DMS53 treated with DMSO at 0.1 percent for 48 hours (cell line): Measurements from ENCODE around the gene PGGT1B.

Experiments used
- DNase-seq: peaks from one replicate; lab custom pipeline; 2025; ENCODE audit not compliant: unreplicated experiment; lab: John Stamatoyannopoulos, UW

The PGGT1B gene

DNA sequence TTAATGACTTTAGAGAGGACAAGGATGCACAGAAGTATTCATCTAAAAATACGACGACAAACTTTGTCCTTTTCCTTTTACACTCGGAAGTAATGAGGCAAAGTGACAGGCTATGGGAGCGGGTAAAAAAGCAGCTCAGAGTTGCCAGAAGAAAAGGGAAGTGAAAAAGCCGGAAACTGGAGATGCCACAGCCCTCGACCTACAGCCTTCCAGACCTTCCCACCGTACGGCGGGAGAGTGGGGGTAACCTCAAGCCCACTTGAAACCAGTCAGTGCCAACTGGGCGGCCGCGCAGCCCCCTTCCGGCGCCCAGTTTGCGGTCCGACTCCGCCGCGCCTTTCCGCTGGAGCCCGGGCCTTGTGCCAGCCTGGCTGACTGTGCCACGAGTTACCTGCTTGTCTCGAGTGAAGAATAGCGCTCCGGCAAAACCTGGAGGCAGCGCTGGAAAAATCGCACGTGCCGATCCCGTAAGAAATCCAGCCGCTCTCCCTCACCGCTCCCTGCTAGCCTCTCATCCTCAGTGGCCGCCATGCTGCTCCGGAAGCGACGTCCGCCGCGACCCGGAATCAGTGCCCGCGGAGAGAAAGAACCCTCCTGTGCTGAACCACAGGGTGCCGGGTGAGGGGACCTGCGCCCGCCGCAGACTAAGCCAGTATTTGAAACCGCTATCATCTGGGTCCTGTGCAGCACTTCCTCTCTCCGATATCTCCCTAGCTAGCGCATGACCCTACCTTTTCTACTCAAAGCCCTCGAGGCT lies at the start of gene PGGT1B:
TSS of gene PGGT1B (minus strand) at position 557 of the 757 bp plus-strand sequence. CDS start at position 531, 26 bp downstream.
- DNase-seq: peak; percentile 60

DNA sequence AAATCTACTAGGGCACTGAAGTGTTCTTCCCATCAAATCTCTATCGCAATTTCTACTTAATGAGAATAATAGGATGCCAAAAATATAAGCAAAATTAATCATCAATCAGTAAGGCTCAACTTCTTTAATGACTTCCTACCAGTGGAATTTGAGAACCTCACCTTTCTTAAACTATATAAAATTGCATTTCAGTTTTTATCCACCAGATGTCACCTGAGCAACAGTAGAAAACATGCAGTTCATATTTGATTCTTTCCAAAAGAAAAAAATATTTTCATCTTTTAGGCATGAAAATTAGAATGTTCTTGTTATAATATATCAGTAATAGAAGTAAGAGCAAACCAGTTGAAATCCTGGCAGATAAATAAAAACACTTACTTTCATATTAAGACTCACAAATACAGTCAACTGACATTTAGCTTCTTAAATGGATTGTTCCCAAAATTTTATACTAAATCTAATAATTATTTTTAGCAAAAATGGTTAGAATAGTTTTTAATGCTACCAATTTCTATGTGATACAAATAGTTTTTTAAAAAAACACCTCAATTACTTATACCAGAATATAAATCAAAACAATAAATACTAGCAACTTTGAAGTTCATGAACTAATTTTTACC lies 47.2 kb upstream of the PGGT1B start:
- peak; percentile 64 for DNase-seq

DNA sequence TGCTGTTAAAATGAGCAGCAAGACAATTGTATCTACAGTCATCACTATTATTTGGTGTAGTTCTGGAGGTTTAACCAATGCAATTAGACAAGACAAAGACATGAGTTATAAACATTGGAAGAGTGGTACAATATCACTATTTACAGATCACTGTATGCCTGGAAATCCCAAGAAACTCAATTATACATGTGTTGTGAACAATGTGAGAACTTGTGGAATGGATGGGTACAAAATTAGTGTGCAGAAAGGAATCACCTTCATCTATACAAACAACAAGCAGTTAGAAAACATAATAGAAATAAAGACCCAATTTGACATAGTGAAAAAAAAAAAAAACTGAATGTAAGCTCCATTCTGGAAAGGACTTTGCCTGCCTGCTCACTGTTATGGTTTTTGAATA lies 46.1 kb upstream of the PGGT1B start:
- no peak for DNase-seq

DNA sequence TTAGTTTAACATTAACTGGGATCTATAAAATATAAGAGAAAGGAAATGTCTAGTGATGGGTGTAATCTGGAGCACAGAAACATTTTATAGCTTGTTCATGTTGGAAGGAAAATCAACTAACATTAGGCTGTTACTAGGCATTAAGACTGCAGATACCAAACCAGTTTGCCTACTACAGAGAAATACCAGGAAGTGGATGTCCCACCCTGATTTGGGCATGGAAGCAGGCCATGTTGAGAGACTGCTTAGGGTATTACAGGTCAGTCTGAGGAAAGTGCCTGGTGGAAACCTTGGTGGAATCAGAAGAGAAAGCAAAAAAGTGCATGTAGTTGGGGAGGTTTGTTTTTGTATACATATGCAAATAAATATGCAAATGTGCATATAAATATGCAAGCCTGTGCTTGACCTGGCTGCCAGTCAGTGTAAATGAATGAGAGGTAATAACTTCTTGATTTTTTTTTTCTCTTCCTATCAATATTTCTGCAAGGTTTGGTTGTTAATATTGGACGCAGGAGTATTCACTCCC lies 43.4 kb upstream of the PGGT1B start:
- DNase-seq: no peak

DNA sequence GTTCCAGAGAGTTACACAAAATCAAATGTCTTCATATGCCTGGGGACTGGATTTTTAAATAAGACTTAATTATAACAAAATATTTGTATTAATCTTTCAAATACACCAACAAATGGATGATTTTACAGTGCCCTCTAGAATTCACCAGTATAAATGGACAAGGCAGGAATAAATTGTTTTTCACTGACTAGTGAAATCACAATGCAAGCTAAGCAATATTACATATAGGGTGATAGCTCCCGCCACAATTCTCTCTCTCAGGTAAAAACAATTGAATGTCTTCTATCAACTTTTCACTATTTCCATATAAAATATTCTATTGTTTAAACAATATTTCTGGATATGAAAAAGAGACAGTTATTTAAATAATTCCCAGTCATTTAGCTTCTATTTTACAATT lies 41.8 kb upstream of the PGGT1B start:
- no peak for DNase-seq

DNA sequence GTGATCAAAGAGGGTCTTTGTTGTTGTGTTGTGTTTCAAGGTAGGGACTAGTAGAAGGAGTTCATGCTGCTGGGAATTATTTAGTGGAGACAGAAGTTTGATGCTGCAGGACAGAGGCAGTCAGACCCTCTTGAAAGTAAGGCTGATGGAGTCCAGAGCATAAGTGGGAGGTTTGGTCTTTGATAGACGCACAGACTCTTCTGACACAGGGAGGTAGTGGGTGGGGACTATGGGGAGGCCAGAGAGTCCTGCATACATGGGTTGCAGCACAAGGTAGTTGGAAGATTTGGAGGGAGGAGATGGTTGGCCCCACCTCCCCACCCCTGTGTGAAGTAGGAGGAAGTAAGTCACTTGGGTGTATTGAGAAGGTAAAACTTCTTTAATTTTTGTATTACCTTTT lies 36.1 kb upstream of the PGGT1B start:
- DNase-seq: no peak

DNA sequence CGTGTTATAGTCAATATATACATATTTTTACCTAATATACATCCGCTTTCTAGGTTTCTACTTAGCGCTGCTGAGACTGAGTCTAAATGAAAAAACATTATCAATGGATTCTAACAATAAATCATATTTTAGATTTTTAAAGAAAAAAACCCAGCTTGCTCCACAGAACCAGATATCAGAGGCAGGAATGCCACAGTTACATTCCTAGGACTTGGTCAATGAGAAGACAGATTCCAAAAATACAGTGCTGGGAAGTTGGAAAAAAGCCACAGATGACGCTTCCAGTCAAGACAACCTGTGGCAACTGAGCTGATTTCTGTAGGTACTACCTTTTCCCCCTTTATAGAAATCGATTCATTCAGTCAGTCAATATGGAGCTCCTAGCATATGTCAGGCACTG lies 34.4 kb upstream of the PGGT1B start:
- no peak for DNase-seq

DNA sequence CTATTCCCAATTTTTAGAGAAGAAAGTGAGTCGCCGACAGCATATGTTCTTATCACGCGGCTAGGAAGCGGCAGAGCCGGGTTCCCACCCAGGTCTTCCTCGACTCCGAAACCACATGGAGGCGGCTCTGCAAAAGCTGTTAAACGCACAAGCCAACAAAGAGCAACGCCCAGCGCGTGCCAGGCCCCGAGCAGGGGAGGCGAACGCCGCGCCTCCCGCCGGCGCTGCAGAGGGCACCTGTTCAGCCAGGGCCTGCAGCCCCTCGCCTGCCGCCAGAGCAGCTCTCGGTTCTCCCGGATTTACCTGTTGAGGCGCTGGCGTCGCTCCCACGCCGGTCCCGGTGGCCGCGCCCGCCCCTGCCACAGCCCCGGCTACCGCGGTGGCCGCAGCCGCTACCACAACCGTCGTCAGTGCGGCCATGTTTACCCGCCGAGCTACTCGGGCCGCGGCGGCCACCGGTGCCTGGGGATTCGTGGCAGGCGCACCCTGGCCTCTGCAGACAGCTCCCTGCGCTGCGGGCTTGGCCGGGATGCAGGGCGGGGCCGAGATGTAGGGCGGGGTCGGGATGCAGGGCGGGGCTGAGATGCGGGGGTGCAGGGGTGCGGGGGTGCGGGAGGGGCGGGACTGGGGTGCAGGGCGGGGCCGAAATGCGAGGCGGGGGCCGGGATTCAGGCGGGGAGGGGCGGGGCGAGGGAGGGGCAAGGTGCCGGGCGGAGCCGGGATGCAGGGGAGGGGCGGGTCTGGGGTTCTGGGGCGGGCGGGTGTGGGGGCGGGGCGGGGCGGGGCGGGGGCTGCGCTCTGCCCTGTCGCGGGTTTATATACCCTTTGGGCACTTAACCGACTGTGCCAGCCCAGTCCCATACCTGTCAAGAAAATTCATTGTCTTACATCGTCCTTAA lies 33.7 kb upstream of the PGGT1B start, which contains the start of gene CCDC112:
TSS of gene CCDC112 (minus strand) at position 531 of the 899 bp plus-strand sequence. CDS start at position 420, 111 bp downstream.
- DNase-seq: peak; percentile 68

DNA sequence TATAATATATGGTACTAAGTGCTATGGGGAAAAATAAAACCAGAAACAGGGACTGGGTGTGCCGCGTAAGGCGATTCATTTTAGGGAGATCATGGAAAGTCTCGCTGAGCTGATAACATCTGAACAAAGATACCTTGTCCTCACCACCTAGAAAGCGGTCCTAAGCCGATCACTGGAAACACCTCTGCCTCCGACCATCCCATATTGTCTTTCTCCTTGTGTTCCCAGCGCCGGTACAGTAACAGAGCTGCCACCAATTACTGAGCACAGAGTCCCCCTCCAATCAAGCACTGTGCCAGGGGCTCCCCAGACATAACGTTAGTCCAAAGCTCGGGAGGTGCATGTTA lies 33.1 kb upstream of the PGGT1B start:
- no peak for DNase-seq

DNA sequence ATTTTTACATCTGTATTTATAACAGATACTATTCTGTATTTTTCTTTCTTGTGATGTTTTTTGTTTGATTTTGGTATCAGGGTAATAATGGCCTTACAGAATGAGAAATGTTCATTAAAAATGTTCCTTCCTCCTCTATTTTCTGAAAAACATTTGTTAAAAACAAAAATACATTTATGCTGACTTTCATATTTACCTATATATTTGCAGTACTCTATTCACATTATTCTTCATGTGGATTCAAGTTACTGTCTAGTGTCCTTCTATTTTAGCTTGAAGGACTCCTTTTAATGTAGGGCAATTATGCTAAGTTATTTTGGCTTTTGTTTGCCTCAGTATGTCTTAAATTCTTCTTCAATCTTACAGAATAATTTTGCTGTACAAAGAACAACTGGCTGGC lies 28.7 kb upstream of the PGGT1B start:
- DNase-seq: no peak

DNA sequence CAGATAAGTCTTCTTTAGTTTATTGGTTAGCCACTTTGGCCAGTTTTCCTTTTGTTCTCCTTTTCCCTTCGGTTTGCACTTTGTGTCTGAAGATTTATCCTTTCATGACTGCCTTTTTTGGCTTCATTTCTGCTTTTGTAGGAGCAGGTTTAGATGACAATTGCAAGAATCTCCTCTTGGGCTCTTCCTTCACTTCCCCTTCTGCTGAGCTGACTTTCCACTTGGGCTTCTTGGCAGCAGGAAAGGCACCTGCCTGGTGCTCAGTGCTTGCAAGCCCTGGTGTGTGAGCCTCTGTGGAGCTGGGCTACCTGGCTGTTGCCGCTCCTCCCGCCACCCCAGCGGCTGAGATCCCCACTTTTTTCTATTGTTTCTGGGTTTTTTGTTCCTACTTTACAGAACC lies 26.4 kb upstream of the PGGT1B start:
- DNase-seq: no peak

DNA sequence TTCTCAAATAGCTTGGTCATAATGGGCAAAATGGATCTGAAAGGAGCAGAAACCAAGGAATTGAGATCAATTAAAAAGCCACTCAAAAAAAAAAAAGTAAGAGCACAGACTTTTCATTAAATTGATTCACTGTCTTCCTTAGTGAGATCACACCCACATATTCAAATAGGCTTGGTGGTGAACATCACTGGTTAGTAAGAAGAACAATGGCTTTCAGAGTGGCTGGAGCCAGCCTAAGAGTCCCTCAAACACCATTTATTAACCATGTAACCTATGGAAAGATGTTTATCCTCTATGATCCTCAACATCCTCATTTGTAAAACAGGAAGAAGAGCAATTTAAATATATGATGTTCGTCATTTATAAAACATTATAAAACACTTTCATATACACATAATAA lies 21.3 kb upstream of the PGGT1B start:
- no peak for DNase-seq

DNA sequence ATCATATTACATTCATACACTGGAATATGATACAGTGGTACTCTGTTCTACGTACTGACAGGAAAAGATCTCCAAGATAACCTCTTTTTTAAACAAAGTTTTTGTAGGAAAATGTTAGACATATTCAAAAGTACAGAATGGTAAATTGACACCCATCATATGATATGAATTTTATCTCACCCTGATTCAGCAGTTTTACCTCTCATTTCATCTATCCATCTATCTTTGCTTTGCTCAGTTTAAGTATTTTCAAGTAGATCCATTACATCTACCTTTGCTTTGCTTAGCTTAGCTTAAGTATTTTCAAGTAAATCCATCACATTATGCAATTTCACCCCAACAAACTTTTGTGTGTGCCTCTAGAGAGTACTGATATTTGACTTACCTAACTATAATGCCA lies 19.5 kb upstream of the PGGT1B start:
- DNase-seq: no peak

DNA sequence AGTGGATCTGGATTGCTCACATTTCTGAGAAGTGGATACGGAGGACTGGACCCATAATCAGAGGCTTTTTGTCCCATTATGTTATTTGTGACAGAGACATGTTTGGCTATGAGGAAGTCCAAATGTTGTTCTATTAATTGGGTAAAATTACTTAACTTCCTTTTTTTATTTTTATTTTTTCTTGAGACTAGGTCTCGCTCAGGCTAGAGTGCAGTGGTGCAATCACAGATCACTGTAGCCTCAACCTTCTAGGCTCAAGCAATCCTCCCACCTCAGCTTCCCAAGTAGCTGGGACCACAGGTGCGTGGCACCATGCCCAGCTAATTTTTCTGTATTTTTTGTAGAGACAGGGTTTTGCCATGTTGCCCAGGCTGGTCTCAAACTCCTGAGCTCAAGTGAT lies 11.9 kb upstream of the PGGT1B start:
- DNase-seq: no peak

DNA sequence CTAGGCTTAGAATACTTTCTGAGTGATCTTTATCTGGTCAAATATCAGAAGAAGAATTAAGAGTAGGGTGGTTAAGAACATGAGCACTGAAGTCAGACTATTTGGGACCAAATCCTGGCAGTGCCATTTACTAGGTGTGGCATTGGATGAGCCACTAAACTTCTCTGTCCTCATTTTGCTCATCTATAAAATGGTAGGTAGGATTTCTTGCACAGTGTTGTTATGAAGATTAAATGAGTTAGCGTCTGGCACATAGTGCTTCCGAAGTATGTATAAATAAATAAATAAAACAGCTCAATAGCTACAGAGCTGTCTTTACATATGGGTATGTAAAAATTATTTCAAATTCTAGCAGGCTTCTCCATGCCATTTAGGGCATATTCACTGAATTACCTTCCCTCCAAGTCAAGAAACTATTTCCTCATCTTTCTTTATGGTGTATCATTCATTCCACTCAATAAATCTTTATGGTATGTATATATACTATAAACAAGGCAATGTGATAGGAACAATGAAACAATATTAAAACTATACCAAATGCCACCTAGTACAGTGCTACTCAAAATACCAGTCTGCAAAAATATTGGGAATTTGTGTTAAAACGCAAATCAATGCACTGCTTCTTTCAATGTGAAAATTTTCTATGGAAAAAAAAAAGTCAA lies 9.8 kb upstream of the PGGT1B start:
- DNase-seq: no peak

DNA sequence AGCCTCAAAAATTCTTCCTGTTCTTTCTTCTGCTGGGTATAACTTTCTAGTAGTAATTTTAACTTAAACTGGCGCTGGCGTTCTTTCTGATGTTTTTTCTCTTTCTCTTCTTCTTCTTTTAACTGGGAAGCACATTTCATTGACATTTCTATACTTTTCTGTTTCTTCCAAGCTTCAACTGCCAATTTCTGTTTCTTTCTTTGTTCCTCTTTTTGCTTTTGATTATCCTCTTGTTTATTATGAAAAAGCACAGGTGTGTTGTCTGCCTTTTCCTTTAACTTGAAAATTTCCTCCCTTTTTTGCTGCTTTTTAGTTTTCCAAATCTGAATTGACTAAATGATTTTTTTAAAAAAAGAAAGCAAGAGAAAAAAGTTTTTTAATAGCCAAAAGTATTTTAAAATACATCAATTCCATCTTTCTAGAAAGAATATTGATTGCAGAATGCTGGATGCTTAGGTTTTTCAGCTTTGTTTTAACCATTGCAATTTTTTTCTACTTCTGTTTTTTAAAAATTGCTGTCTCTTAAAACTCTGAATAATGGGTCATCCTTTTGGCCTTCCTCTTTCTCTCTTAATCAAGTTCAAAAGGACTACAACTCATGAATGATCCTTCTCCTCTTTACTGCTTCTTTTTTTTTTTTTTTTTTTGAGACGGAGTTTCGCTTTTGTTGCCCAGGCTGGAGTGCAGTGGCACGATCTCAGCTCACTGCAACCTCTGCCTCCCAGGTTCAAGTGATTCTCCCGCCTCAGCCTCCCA lies 8.8 kb upstream of the PGGT1B start:
- no peak for DNase-seq

DNA sequence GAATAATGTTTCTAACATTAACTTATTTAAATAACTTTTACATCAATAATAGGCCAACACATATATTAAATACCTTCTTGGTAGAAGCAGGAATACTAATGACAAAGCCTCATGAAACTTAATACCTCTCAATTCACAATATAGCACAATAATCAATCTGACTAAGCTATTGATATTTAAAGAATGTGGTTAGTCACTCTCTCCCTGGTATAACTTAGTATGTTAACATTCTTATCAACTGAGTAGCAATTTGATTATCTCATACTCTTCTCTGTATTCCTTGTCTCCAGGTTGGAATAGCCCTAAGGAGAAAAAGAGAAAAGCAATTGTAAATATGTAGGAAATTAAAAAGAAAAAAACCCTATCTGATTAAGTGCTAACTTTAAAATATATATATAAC lies 4.9 kb upstream of the PGGT1B start:
- DNase-seq: no peak

DNA sequence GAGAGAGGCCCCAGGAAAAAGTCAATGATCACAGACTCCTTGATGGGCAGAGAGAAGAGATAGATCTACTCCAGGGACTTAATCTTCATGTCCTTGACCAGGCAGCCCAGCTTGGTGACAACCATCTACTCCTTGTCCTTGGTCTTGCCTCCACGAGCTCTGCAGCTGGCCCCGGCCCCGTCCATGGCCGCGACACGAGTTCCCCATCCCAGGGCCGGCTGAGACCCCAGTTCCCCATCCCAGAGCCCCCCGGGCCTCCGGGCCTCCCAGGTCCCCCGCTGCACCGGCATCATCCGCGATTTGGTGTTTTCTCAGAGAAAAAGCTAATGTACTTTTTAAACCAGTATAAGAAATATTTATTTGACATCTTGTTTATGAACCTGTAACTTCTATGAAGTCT lies 2.5 kb upstream of the PGGT1B start:
- no peak for DNase-seq

DNA sequence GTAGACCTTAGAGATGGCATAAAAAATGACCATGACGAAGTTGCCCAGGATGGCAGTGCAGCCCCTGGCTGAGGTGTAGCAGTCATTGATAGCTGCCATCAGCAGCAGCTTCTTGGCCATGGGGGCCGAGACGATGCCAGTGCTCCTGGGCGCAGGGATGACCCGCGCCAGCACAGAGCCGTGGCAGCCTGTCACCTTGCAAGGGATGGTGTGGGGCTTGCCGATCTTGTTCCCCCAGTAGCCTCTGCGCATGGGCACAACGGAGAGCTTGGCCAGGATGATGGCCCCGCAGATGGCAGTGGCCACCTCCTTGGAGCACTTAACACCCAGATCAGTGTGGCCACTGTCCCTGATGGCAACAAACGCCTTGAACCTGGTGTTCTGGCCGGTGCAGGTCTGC lies 2.1 kb upstream of the PGGT1B start:
- no peak for DNase-seq

DNA sequence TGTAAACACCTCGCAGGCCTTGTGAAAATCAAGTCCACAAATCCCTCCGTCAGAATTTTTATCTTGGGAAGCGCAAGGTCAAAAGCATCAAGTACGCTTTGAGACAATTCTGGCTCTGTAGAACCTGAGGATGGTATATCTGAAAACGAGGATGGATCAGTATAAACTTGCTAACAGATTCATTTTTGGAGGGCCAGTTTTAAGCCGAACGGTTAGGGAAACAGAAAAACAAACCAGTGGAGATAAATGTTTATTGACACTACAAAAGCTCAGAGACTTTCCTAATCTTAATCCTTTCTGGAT lies 352 bp upstream of the PGGT1B start:
- DNase-seq: peak; percentile 47

DNA sequence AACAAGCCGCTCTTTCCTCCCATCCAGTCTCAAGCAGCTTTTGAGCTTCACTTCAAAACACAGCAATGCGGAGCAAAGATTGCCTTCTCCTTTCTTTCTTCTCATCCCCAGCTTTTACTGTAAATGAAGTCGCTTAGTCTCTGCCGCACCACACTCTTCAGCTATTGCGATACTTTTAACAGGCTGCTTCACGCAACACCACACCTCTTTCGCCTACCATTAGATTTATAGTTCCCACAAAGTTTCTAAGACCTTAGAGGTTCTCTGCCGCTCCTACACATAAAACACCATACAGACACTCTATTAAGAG lies 711 bp downstream of the PGGT1B start:
- DNase-seq: no peak
